Measurements from ENCODE around the gene SFN. TPM values are rescaled to one million over a fixed set of nuclear protein-coding genes. Genes with fewer than 3 reads are reported as not detected.
A peak's percentile ranks its signal among the peaks of the same experiment; 100 is the strongest.

Gene SFN
- total and polyA plus RNA-seq, 2 of the 13 experiments (the other 11 are each of a cell fraction or from before 2014, with no cell fraction given), result 4.3 to 5.6 TPM

GRCh38 chr1:26889551-26890466 is 26.9 kb downstream of the SFN start, which contains the start of gene GPN2 (continued):
- peak; percentile 84 for TF ChIP-seq YEATS2 (CRISPR knock-in tag; IDR thresholded peaks at IDR 0.05; ENCODE audit: borderline replicate concordance)
- TF ChIP-seq HMG20A (CRISPR knock-in tag; IDR thresholded peaks at IDR 0.05; ENCODE audit: borderline replicate concordance), result peak; percentile 19; the same call in 1 of the 2 replicates
- peak; percentile 88 for TF ChIP-seq CSRNP2 (CRISPR knock-in tag; conservative IDR thresholded peaks at IDR 0.05; ENCODE audit: low read depth)
- TF ChIP-seq ZNF225 (CRISPR knock-in tag; IDR thresholded peaks at IDR 0.05), result peak; percentile 87
- peak; percentile 70; the same call in 1 of the 2 replicates for TF ChIP-seq TMF1 (CRISPR knock-in tag; IDR thresholded peaks at IDR 0.05; ENCODE audit: low read depth)
- no peak for TF ChIP-seq MAZ (IDR thresholded peaks at IDR 0.05; ENCODE audit: borderline replicate concordance, low read depth, low read length)
- peak; percentile 89 for TF ChIP-seq MAZ (CRISPR knock-in tag; IDR thresholded peaks at IDR 0.05; ENCODE audit: low read depth)
- peak; percentile 91; the same call in 1 of the 2 replicates for TF ChIP-seq GLI4 (CRISPR knock-in tag; IDR thresholded peaks at IDR 0.05; ENCODE audit: borderline replicate concordance)
- TF ChIP-seq SKI (IDR thresholded peaks at IDR 0.05; ENCODE audit: partially characterized antibody), result no peak
- TF ChIP-seq CEBPB (IDR thresholded peaks at IDR 0.05; ENCODE audit: borderline replicate concordance, low read depth, low read length), result no peak
- TF ChIP-seq ELF3 (CRISPR knock-in tag; IDR thresholded peaks at IDR 0.05), result no peak; the same call in 1 of the 2 replicates
- no peak for TF ChIP-seq NFATC3 (CRISPR knock-in tag; IDR thresholded peaks at IDR 0.05)
- TF ChIP-seq ZNF644 (CRISPR knock-in tag; IDR thresholded peaks at IDR 0.05; ENCODE audit: low read depth), result no peak
- no peak for TF ChIP-seq SOX13 (IDR thresholded peaks at IDR 0.05)
- TF ChIP-seq SOX13 (CRISPR knock-in tag; conservative IDR thresholded peaks at IDR 0.05 in 1 of 2, IDR thresholded peaks at IDR 0.05 in 1 of 2), result peak in 1 of 2 experiments; percentile 26; a peak in 1 of 4 replicates
- peak; percentile 21 for TF ChIP-seq GFI1 (CRISPR knock-in tag; IDR thresholded peaks at IDR 0.05; ENCODE audit: borderline replicate concordance)
- no peak for TF ChIP-seq JDP2 (CRISPR knock-in tag; IDR thresholded peaks at IDR 0.05; ENCODE audit: borderline replicate concordance)
- TF ChIP-seq CTCF (CRISPR knock-in tag; IDR thresholded peaks at IDR 0.05), result no peak; the same call in 1 of the 2 replicates
- peak; percentile 39; the same call in 1 of the 2 replicates for TF ChIP-seq PAXIP1 (CRISPR knock-in tag; conservative IDR thresholded peaks at IDR 0.05)
- TF ChIP-seq ZNF709 (CRISPR knock-in tag; IDR thresholded peaks at IDR 0.05), result peak; percentile 27; the same call in 1 of the 2 replicates
- peak; percentile 75 for TF ChIP-seq YEATS4 (CRISPR knock-in tag; IDR thresholded peaks at IDR 0.05; ENCODE audit: borderline replicate concordance)

Data from HepG2 (cell line).